HCT116 (cell line): Measurements from ENCODE around the gene TBXA2R. TPM values are rescaled to one million over a fixed set of nuclear protein-coding genes. Genes with fewer than 3 reads are reported as not detected.

Experiments used
- ATAC-seq: fragments of 200-7000 bp; cut with Tn5 transposase; 2 replicates; pipeline ENCODE4 v1.9.1; 2020; ENCODE audit warnings: mild to moderate bottlenecking, moderate library complexity
- BruUV-seq: library from RNA; stranded (reverse); fragments of 400-500 nt; replicated peaks from 2 replicates; lab custom pipeline; 2021; lab: Mats Ljungman, UMichigan
- CTCF ChIA-PET: fragments of 300-600 bp; sonication (Branson Sonifier 250); formaldehyde crosslinking; loops from one replicate; lab custom pipeline; 2021; ENCODE audit warnings: antibody characterized with exemption; lab: Charles Lee
- POLR2A ChIA-PET: fragments of 300-600, 350-600 bp; sonication (Branson Sonifier 250); formaldehyde crosslinking; loops from one replicate; lab custom pipeline; 2021; ENCODE audit warnings: antibody characterized with exemption; lab: Charles Lee
- RAD21 ChIA-PET, 2 experiments: fragments of 300-600 bp; sonication (Branson Sonifier 250); formaldehyde crosslinking; loops; one replicate each; lab custom pipeline; 2023; ENCODE audit warnings: low total read pairs in 2 of 2; ENCODE audit not compliant: uncharacterized antibody in 2 of 2, unreplicated experiment in 2 of 2, low non-redundant PET in 1 of 2; lab: Charles Lee
- DNase-seq: peaks from one replicate; pipeline ENCODE4 v3.0.0-alpha.2; 2010; ENCODE audit warnings: low read depth, low spot score
- H2AFZ ChIP-seq: fragments of 200-600 bp; shearing (Covaris generic), sonication (generic); 2 replicates; pipeline ENCODE4 v1.6.1; 2017; ENCODE audit warnings: low read depth, mixed run types, mixed read lengths, antibody characterized with exemption, low read length; ENCODE audit not compliant: poor library complexity, severe bottlenecking
- H3K27ac ChIP-seq: 2 replicates; pipeline ENCODE4 v1.5.1; 2012; ENCODE audit warnings: low read depth, low read length
- H3K27me3 ChIP-seq: fragments of 200-600 bp; sonication (generic); 2 replicates; pipeline ENCODE4 v1.6.1; 2016; ENCODE audit warnings: mixed run types, low read length, mixed read lengths; ENCODE audit not compliant: insufficient read depth
- H3K36me3 ChIP-seq, 2 experiments: fragments of 200-500 bp in 1 of 2; fragments of 200-600 bp in 1 of 2; sonication (Bioruptor generic) in 1 of 2; sonication (generic) in 1 of 2; 2 replicates each; pipeline versions ENCODE4 v1.5.1 to v1.6.1; 2014 to 2016; ENCODE audit warnings: low read length in 2 of 2, inconsistent platforms in 1 of 2, mixed read lengths in 1 of 2, mixed run types in 1 of 2; ENCODE audit not compliant: insufficient read depth in 2 of 2, control insufficient read depth in 1 of 2
- H3K4me1 ChIP-seq, 2 experiments: fragments of 200-600 bp in 1 of 2; sonication (generic) in 1 of 2; 2 replicates each; pipeline versions ENCODE4 v1.5.1 to v1.6.1; 2012 to 2017; ENCODE audit warnings: low read length in 2 of 2, inconsistent platforms in 1 of 2, mild to moderate bottlenecking in 1 of 2, mixed read lengths in 1 of 2, mixed run types in 1 of 2, moderate library complexity in 1 of 2; ENCODE audit not compliant: insufficient read depth in 2 of 2, control insufficient read depth in 1 of 2
- H3K4me2 ChIP-seq: fragments of 200-600 bp; sonication (generic); 2 replicates; pipeline ENCODE4 v1.6.1; 2017; ENCODE audit warnings: mixed run types, low read length, mixed read lengths
- H3K4me3 ChIP-seq, 2 experiments: fragments of 200-600 bp in 1 of 2; sonication (generic) in 1 of 2; replicated peaks in 1 of 2; 2 replicates each; pipeline ENCODE4 v1.5.1; 2011 to 2016; ENCODE audit warnings: low read length in 2 of 2, control low read depth in 1 of 2, low read depth in 1 of 2, mild to moderate bottlenecking in 1 of 2, mixed read lengths in 1 of 2, mixed run types in 1 of 2
- H3K79me2 ChIP-seq: fragments of 200-600 bp; sonication (generic); 2 replicates; pipeline ENCODE4 v1.6.1; 2017; ENCODE audit warnings: mild to moderate bottlenecking, mixed run types, low read length, moderate library complexity, mixed read lengths; ENCODE audit not compliant: insufficient read depth
- H3K9ac ChIP-seq: fragments of 200-600 bp; sonication (generic); 2 replicates; pipeline ENCODE4 v1.6.1; 2016; ENCODE audit warnings: low read length, mixed read lengths
- H3K9me2 ChIP-seq: fragments of 200-600 bp; sonication (generic), shearing (Covaris generic); 2 replicates; pipeline ENCODE4 v1.6.1; 2017; ENCODE audit warnings: mixed run types, mild to moderate bottlenecking, moderate library complexity; ENCODE audit not compliant: insufficient read depth
- H3K9me3 ChIP-seq, 2 experiments: fragments of 200-500 bp in 1 of 2; fragments of 200-600 bp in 1 of 2; sonication (Bioruptor generic) in 1 of 2; sonication (generic) in 1 of 2; 2 replicates each; pipeline ENCODE4 v1.6.1; 2014 to 2017; ENCODE audit warnings: low read length in 2 of 2, mixed read lengths in 2 of 2, inconsistent platforms in 1 of 2, low read depth in 1 of 2, mild to moderate bottlenecking in 1 of 2, mixed run types in 1 of 2, moderate library complexity in 1 of 2; ENCODE audit not compliant: control insufficient read depth in 1 of 2, insufficient read depth in 1 of 2
- H4K20me1 ChIP-seq: fragments of 200-600 bp; sonication (generic), shearing (Covaris generic); 2 replicates; pipeline ENCODE4 v1.6.1; 2017; ENCODE audit warnings: mixed run types, mild to moderate bottlenecking, moderate library complexity; ENCODE audit not compliant: insufficient read depth
- CBX3 ChIP-seq: IDR thresholded peaks from 2 replicates; pipeline ENCODE4 v1.6.1; 2012; ENCODE audit warnings: low read depth
- CEBPB ChIP-seq: IDR thresholded peaks from 2 replicates; pipeline ENCODE4 v1.6.1; 2012; ENCODE audit warnings: low read depth
- CTCF ChIP-seq, 3 experiments: fragments of 200-600 bp in 1 of 3; sonication (generic) in 1 of 3; IDR thresholded peaks in 2 of 3; conservative IDR thresholded peaks in 1 of 3; 2 replicates each; pipeline ENCODE4 v1.5.1; 2012 to 2017; ENCODE audit warnings: low read depth in 2 of 3, low read length in 2 of 3, antibody characterized with exemption in 1 of 3, borderline replicate concordance in 1 of 3, control low read depth in 1 of 3, mild to moderate bottlenecking in 1 of 3, mixed read lengths in 1 of 3, mixed run types in 1 of 3, moderate library complexity in 1 of 3; ENCODE audit not compliant: insufficient read depth in 1 of 3
- EGR1 ChIP-seq: IDR thresholded peaks from 2 replicates; pipeline ENCODE4 v1.6.1; 2012; ENCODE audit warnings: low read depth
- ELF1 ChIP-seq: IDR thresholded peaks from 2 replicates; pipeline ENCODE4 v1.6.1; 2012; ENCODE audit warnings: low read depth, borderline replicate concordance
- EZH2 ChIP-seq: fragments of 200-600 bp; sonication (generic); IDR thresholded peaks from 2 replicates; pipeline ENCODE4 v1.6.1; 2017; ENCODE audit warnings: antibody characterized with exemption, mixed run types
- EZH2phosphoT487 ChIP-seq: fragments of 200-600 bp; IDR thresholded peaks from 2 replicates; pipeline ENCODE4 v1.6.1; 2018; ENCODE audit warnings: antibody characterized with exemption, borderline replicate concordance
- JUND ChIP-seq: IDR thresholded peaks from 2 replicates; pipeline ENCODE4 v1.6.1; 2012
- MAX ChIP-seq: IDR thresholded peaks from 2 replicates; pipeline ENCODE4 v1.6.1; 2012
- POLR2A ChIP-seq: IDR thresholded peaks from 2 replicates; pipeline ENCODE4 v1.7.0; 2011; ENCODE audit warnings: borderline replicate concordance; ENCODE audit not compliant: insufficient read depth, insufficient read length; ENCODE audit errors: extremely low read depth
- RAD21 ChIP-seq: IDR thresholded peaks from 2 replicates; pipeline ENCODE4 v1.6.1; 2012; ENCODE audit warnings: low read depth, mild to moderate bottlenecking
- SIN3A ChIP-seq: IDR thresholded peaks from 2 replicates; pipeline ENCODE4 v1.6.1; 2012; ENCODE audit warnings: low read depth
- SP1 ChIP-seq: IDR thresholded peaks from 2 replicates; pipeline ENCODE4 v1.6.1; 2012; ENCODE audit warnings: low read depth
- TCF7L2 ChIP-seq: IDR thresholded peaks from 2 replicates; pipeline ENCODE4 v1.7.0; 2011; ENCODE audit warnings: borderline replicate concordance, inconsistent platforms; ENCODE audit not compliant: insufficient read depth, insufficient read length; ENCODE audit errors: extremely low read depth
- ZNF274 ChIP-seq: fragments of 200-500 bp; sonication (Bioruptor generic); IDR thresholded peaks from 2 replicates; pipeline ENCODE4 v1.6.1; 2014; ENCODE audit warnings: mild to moderate bottlenecking, low read depth, low read length, inconsistent platforms
- intact Hi-C: fragments of 100-400 bp; cut with micrococcal nuclease; formaldehyde crosslinking; loops from 2 replicates; pipeline ENCODE4 v1.10.0; 2022
- total RNA-seq: library from RNA; stranded (reverse); gene quantifications from one replicate; pipeline ENCODE4 v1.2.1, GENCODE V29; 2021; ENCODE audit not compliant: unreplicated experiment
- TF ChIP-seq, protein P1 (sequence below): IDR thresholded peaks from 2 replicates; pipeline ENCODE4 v1.6.1; 2012
- TF ChIP-seq, protein P2 (sequence below): IDR thresholded peaks from 2 replicates; pipeline ENCODE4 v1.6.1; 2012; ENCODE audit warnings: low read depth
- TF ChIP-seq, protein P3 (sequence below): IDR thresholded peaks from 2 replicates; pipeline ENCODE4 v1.6.1; 2011; ENCODE audit warnings: mild to moderate bottlenecking, low read length, moderate library complexity; ENCODE audit not compliant: insufficient replicate concordance; ENCODE audit errors: extremely low read depth

TBXA2R gene
- total RNA-seq, 1 experiment from 2014 or later = 2.3 TPM

DNA sequence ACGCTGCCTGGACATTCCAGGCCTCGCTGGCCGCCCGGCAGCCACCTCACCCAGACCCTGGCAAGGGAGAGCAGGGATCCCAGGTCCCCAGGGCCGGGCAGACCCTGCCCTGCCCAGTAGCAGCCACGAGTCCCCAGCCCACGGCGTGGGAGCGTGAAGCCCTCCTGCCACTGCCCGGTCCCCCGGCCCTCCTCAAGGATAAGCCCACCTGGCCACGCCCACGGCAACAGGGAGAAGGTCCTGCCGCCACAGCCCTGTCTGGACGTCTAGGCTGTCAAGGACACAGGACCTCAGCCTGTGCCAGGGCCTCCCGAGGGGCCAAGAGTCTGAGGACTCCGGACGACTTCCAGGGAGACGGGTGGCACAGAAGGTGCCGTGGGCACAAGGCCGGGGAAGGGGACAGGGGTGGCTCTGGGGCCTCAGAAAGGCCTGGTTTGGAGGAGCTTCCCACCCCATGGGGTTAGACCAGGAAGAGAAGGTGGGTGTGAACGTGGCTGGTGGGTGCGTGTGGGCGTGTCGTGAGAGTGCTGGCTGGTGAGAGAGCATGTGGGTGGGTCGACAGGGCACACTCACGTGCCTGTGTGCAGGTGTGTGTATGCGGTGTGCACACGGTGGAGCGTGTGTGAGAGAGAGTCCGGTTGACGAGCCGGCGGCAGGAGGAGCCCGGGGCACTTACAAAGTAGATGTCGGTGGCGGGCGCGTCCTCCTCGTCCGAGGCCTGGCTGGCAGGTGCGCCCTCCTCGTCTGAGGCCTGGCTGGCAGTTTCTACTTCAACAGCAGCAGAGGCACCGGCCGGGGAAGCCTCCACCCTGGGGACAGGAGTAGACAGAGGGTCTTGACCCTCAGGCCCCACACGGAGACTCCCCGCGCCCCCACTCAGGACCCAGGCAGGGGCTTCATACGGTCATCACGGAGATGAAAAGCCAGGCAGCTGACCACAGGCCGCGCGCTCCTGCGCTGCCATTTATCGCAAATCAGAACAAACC, 31.8 kb upstream of the TBXA2R start:
- H3K27ac ChIP-seq = no peak overlapping the region
- no peaks in the 10 kb centered on the region for H4K20me1 ChIP-seq
- no TSS peak for BruUV-seq
- no peaks in the 10 kb centered on the region for H3K27me3 ChIP-seq
- no peaks in the 10 kb centered on the region for H3K79me2 ChIP-seq
- H3K4me2 ChIP-seq = no peak overlapping the region
- no peaks in the 10 kb centered on the region for H3K9me3 ChIP-seq
- H3K36me3 ChIP-seq = no peaks in the 10 kb centered on the region; a peak in 1 of 4 replicates
- no peak overlapping the region for H2AFZ ChIP-seq
- TF ChIP-seq TCF7L2 = no peak
- TF ChIP-seq, protein P1, sequence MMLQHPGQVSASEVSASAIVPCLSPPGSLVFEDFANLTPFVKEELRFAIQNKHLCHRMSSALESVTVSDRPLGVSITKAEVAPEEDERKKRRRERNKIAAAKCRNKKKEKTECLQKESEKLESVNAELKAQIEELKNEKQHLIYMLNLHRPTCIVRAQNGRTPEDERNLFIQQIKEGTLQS = no peak
- no peak for TF ChIP-seq ELF1
- no peak for TF ChIP-seq CBX3
- TF ChIP-seq, protein P2, sequence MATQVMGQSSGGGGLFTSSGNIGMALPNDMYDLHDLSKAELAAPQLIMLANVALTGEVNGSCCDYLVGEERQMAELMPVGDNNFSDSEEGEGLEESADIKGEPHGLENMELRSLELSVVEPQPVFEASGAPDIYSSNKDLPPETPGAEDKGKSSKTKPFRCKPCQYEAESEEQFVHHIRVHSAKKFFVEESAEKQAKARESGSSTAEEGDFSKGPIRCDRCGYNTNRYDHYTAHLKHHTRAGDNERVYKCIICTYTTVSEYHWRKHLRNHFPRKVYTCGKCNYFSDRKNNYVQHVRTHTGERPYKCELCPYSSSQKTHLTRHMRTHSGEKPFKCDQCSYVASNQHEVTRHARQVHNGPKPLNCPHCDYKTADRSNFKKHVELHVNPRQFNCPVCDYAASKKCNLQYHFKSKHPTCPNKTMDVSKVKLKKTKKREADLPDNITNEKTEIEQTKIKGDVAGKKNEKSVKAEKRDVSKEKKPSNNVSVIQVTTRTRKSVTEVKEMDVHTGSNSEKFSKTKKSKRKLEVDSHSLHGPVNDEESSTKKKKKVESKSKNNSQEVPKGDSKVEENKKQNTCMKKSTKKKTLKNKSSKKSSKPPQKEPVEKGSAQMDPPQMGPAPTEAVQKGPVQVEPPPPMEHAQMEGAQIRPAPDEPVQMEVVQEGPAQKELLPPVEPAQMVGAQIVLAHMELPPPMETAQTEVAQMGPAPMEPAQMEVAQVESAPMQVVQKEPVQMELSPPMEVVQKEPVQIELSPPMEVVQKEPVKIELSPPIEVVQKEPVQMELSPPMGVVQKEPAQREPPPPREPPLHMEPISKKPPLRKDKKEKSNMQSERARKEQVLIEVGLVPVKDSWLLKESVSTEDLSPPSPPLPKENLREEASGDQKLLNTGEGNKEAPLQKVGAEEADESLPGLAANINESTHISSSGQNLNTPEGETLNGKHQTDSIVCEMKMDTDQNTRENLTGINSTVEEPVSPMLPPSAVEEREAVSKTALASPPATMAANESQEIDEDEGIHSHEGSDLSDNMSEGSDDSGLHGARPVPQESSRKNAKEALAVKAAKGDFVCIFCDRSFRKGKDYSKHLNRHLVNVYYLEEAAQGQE = no peak
- no peak for TF ChIP-seq RAD21
- no peak for TF ChIP-seq CEBPB
- TF ChIP-seq SP1 = no peak
- TF ChIP-seq EZH2phosphoT487 = no peak
- TF ChIP-seq MAX = no peak
- no peak for TF ChIP-seq POLR2A
- no peak for TF ChIP-seq ZNF274
- no peak for TF ChIP-seq JUND
- TF ChIP-seq SIN3A = no peak
- no peak for TF ChIP-seq EGR1
- TF ChIP-seq CTCF (IDR thresholded peaks at IDR 0.05 in 2 of 3, conservative IDR thresholded peaks at IDR 0.05 in 1 of 3; ENCODE audit: borderline replicate concordance in 1 of 3, insufficient read depth in 1 of 3, low read depth in 2 of 3, low read length in 2 of 3) = no peak
- no peak for TF ChIP-seq EZH2
- TF ChIP-seq, protein P3, sequence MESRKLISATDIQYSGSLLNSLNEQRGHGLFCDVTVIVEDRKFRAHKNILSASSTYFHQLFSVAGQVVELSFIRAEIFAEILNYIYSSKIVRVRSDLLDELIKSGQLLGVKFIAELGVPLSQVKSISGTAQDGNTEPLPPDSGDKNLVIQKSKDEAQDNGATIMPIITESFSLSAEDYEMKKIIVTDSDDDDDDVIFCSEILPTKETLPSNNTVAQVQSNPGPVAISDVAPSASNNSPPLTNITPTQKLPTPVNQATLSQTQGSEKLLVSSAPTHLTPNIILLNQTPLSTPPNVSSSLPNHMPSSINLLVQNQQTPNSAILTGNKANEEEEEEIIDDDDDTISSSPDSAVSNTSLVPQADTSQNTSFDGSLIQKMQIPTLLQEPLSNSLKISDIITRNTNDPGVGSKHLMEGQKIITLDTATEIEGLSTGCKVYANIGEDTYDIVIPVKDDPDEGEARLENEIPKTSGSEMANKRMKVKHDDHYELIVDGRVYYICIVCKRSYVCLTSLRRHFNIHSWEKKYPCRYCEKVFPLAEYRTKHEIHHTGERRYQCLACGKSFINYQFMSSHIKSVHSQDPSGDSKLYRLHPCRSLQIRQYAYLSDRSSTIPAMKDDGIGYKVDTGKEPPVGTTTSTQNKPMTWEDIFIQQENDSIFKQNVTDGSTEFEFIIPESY = no peak
- TF ChIP-seq, all 23 proteins: peak for 0
- Histone ChIP-seq H3K4me1 (peaks cover 3 to 10% of the 10 kb centered on the region in 2 experiments; a peak in 3 of 4 replicates), H3K9ac (no peak overlapping the region), H3K9me2 (no peaks in the 10 kb centered on the region), H3K4me3 (no peak overlapping the region)
- ChIA-PET RAD21 (no interaction called here), POLR2A (no interaction called here), CTCF (no interaction called here)
- ATAC-seq = no peak
- intact Hi-C loops = no loop called here
- no peak for DNase-seq
